NCI-H446 (cell line): Measurements from ENCODE around the gene CDC14A.
"Not testable (repeated sequence)": the region's sequence is repeated elsewhere in the genome, so short reads cannot be mapped to it uniquely, and the experiment has no call there.

Source experiments
- DNase-seq, 2 experiments: peaks; one replicate each; lab custom pipeline; 2025; lab: John Stamatoyannopoulos, UW

Gene CDC14A

DNA sequence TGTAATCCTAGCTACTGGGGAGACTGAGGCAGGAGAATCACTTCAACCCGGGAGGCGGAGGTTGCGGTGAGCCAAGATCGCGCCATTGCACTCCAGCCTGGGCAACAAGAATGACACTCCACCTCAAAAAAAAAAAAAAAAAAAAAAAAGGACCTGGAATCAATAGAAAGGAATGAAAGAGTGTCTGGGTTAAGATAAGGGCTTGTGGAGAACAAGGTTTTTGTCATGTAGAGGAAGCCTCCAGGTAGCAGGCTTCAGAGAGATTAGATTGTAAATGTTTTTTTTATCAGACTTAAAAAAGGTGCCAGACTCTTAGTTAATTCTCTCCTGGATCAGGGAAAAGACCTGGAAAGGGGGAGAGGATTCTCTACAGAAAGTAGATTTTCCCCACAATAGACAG lies 14.4 kb upstream of the CDC14A start:
- DNase-seq = not testable (repeated sequence)

- DNase-seq = not testable (repeated sequence)
Measured at GRCh38 chr1:100339735-100340134, 12.6 kb upstream of the CDC14A start.

- no peak for DNase-seq
Measured at GRCh38 chr1:100340494-100340893, 11.8 kb upstream of the CDC14A start.

DNA sequence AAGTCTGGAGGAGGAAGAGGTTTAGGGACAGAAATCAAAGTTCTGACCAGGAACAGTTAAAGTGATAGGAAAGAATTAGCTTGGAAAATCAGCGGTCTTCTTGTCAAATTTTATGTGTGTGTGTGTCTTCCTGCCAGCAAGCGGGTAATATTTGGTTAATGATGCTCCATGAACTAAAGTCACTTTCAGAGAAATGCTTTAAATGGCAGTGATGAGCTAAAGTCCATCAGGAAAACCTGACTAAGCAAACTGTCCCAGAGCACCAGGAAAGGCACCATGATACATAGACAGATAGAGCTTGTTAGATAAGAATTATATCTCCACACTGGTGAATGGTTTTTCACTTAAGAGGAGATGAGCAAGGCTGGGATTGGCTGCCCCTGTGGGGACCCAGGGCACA lies 10.0 kb upstream of the CDC14A start:
- DNase-seq = no peak

GRCh38 chr1:100343897-100344296 lies 8.4 kb upstream of the CDC14A start:
- no peak for DNase-seq

GRCh38 chr1:100344774-100345173 lies 7.5 kb upstream of the CDC14A start:
- DNase-seq = no peak

DNA sequence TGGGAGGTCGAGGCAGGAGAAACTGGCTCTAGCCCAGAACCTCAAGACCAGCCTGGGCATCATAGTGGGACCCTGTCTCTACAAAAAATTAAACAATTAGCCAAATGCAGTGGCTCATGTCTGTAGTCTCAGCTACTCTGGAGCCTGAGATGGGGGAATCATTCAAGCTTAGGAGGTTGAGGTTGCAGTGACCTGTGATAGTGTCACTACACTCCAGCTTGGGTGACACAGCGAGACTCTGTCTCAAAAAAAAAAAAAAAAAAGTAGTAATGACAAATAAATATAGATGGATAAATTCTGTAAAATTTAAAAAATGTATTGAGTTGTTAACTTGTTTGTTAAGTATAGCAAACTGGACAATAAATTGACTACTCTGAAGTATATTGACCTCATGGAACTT lies 5.9 kb upstream of the CDC14A start:
- no peak for DNase-seq

DNA sequence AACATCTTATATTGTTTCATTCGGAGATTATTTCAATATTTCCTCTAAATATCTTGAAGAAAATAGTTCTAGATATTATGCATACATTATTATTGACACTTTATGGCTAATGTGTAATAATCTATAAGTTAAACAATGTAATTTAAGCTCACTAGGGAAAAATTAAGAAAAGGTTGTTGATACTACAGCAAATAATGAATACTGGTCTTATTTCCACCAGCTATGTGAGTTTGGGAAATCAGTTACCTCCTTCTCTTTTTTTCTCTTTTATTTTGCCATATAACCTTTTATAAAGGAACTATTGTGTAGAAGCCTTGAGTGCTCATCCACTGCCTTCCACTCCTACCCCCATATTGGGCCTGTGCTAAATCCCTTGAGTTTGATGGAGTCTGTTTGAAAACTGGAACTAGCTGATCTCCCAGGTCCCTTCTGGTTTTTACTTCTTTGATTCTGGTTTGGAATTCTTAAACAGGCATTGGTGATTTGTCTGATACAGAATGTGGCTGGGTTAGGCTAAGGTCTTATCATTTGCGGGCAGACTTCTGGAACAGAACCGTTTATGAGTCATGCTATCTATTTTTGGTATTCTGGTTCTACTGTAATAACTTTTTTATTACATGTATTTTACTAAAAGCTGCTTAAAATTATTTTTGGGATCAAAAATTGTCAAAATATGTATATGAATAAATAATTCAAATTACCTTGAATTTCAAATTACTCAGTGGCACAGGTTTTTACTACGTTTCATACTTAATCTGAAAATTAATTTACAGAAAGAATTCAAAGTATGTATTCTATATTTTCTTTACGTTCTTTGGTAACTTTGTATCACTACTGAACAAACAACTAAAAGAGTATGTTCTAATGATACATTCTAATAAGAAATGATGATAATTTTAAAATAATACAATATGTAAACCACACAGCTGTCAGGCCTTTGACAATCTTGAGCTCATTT lies 5.0 kb upstream of the CDC14A start:
- DNase-seq = no peak

DNA sequence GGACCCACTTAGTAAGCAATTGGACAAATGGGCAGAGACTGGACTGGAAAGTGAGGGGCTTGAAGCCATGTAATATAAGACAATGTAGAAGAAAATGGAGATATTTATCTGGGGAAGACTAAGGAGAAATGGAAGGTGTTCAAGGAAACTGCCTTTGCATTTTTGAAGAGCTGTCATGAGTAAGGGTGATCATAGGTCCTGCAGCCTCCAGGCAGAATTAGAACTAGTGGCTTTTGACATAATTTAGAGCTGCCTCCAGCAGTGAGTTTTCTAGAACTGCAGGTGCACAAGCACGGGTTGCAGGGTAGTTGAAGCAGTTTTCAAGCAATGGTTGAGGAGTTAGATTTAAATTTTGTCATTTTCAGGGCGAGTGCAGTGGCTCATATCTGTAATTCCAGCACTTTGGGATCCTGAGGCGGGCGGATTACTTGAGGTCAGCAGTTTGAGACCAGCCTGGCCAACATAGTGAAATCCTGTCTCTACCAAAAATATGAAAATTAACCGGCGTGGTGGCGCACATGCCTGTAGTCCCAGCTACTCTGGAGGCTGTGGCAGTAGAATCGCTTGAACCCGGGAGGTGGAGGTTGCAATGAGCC lies 3.7 kb upstream of the CDC14A start:
- DNase-seq = no peak

DNA sequence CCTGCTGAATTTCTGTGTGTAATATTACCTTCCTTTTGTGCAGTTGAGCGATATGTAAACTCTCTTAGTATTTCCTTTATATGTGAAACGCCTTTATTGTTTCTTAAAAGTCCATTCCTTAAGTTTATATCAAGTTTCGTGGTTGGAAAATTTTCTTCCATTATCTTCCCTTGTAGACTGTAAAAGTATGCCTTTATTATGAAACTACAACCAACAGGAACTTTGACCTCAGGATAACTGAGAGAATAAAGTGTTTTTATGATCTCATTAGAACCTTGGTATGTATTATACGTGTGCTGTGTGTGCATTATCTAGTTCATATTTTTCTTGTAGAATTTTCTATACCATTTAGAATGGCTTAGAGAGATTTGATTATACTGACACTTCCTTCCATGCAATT lies 3.1 kb upstream of the CDC14A start:
- no peak for DNase-seq

DNA sequence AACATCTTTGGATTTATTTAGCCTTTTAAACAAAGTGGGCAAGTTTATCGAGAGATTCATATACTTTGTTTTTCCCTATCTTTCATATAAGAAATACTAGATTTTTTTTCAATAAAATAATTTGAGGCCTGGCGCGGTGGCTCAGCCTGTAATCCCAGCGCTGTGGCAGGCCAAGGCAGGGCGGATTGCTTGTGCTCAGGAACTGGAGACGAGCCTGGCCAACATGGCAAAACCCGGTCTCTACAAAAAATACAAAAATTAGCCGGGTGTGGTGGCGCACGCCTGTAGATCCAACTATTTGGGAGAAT lies 1.6 kb upstream of the CDC14A start:
- DNase-seq = no peak

DNA sequence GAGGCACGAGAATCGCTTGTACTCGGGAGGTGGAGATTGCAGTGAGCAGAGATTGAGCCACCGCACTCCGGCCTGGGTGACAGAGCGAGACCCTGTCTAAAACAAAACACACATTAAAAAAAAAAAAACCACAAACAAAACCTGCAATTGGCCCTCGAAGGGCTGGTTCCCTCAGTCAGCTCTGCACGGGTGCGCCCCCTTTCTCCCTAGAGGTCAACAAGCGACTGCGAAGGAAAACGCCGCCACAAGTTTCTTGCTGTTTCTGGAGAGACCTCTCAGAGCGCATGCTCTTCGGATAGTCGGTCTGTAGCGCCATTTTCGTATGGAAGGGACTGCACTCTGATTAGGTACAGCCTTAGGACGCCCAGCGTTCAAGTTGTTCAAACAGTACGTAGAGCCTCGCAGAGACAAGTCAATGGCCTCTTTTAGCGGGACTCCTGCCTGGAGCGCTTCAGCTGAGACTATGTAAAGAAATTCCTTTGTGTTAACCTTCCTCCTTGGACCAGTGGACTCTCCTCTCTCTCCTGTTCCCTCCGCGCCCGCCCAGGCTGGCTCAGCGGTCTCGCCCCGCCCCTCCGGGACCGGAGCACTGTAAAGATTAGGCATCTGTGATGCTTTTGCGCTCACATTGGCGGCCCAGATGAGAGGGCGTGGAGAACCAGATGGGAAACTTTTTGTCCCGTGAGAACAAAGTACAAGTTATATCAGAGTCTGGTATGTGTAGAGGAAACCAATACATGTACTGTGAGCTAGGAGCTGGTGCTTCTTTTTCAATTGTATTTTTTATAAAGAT lies 1.0 kb upstream of the CDC14A start:
- peak; percentile 78 to 88 for DNase-seq

DNA sequence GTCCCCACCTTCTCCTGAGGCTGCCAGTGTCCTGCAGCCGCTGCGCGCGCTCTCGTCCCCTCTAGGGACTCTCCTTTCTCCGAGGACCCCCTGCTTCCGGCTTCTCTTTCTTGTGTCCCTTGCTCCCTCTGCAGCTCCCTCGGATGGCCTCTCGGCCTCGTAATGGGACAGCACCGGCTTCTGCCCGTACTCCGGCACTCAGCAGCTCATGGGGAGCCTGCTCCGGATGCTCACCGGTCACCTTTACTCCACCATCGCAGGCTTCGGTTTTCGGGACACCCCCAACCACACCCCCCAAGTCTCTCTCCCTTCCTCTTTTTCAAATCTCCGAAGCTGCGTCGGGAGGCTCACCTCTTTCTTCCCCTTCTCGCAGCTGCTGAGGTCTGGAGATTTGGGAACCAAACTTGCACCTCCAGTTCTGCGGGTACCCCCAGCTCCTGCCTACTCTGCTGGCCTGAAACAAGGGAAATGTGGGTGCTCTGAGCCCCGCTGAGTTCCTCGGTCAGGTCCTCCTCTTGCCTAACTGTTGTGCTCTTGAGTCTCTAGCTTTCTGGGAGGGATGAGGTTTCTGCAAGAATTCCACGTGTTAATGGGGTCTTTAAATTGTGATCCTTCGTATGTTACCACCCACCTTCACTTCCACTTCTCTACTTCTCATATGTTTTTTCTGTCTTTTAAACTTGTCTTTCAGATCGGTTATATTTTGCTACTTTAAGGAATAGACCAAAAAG lies 930 bp downstream of the CDC14A start:
- DNase-seq = no peak

- peak in 1 of 2 experiments; percentile 7 for DNase-seq
Measured at GRCh38 chr1:100353988-100354387, 1.7 kb downstream of the CDC14A start.

DNA sequence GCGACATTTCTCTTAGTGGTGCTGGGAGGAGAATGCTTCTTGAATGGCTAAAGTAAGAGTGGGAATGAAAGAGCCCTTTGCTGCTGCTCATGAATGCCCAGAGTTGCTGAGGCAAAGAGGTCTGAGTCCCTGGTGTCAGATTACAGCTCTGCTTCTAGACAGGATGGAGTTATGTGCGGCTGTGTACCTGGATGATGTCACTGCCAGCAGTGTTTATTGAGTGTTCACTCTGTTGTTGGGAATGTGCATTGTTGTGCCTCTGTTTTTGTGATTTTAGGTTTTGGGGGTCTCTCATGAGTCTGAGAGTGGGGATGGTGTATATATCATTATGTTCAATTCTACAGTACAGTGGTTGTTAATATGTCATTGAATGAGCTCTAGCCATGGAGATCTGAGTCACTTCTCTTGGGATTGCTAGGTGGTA lies 2.7 kb downstream of the CDC14A start:
- no peak for DNase-seq

GRCh38 chr1:100358210-100358609 lies 5.9 kb downstream of the CDC14A start:
- no peak for DNase-seq

- DNase-seq = no peak
Measured at GRCh38 chr1:100359139-100359538, 6.8 kb downstream of the CDC14A start.

DNA sequence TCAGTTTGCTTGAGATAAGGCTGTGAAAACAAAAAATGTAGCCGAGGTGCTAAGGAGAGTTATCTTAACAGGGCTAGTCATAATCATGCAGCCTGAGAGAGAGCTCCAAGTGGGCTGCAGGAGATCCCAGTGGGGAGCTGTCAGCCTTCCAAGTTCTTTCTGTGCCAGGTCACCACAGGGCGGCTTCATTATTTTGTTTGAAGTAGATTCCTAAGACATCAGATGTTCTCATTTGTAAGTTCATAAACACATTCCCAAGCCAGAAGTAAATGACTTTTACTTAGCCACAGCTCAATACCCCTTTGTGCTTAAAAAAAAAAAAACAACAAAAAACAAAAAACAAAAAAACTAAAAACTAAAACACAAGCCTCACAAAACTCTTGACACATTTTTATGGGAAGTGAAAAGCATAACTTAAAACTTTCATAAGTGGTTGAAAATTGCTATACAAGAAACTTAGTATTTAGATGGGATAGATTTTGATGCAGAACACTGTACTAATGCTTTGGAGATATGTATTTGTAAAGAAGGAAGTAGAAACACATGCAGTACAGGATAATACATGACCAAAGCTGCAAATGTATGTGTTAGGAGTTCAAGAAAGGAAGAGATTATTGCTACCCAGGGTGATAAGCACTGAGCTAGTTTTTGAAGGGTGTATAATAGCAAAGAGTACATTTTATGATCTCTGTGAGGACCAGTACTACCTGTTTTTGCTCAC lies 8.6 kb downstream of the CDC14A start:
- peak; percentile 25 to 83 for DNase-seq

- DNase-seq = no peak
Measured at GRCh38 chr1:100361511-100362089, 9.3 kb downstream of the CDC14A start.

DNA sequence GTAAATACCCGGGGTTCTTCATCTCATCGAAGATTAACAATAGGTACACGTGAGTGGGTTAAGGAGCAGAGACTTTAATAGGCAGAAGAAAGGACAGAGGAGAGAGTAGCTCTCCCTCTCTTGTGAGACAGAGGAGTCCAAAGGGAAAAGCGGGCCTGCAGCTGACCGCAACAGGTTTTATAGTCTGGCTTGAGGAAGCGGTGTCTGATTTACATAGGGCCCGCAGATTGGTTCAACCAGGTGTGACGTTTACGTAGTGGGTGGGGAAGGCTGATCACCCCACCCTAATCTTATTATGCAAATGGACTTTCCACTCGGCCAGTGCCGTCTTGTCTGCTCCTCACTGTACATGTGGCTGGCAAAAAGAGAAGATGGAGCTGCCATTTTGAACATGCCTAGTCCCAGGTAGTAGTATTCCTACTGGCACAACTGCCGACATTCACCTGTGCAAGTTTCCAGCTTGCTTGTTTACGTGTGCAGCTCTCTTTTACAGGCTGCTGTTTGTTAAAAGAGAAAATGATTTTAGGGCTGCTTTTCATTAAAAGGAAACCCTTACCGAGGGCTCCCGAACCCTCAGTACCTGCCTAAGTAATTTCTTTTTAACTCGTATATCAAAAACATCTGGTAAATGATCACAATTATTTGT lies 10.6 kb downstream of the CDC14A start:
- DNase-seq = no peak

GRCh38 chr1:100363831-100364230 lies 11.5 kb downstream of the CDC14A start:
- DNase-seq = no peak
